Osteocyte (in vitro differentiated cells): ENCODE data around the gene ERI3. TPM values are rescaled to one million over a fixed set of nuclear protein-coding genes. Genes with fewer than 3 reads are reported as not detected.
A peak's percentile ranks its signal among the peaks of the same experiment; 100 is the strongest.

Experiments
- DNase-seq: peaks from one replicate; pipeline ENCODE4 v3.0.0; 2021; ENCODE audit warnings: mixed read lengths; ENCODE audit not compliant: unreplicated experiment; ENCODE audit errors: extremely low spot score
- H3K27ac Mint-ChIP-seq: one replicate; pipeline ENCODE4 v1.8.0; 2021; ENCODE audit warnings: mild to moderate bottlenecking, mixed read lengths; ENCODE audit not compliant: unreplicated experiment
- H3K27me3 Mint-ChIP-seq: one replicate; pipeline ENCODE4 v1.8.0; 2021; ENCODE audit warnings: mixed read lengths; ENCODE audit not compliant: unreplicated experiment
- H3K36me3 Mint-ChIP-seq: one replicate; pipeline ENCODE4 v1.8.0; 2021; ENCODE audit warnings: mixed read lengths; ENCODE audit not compliant: unreplicated experiment
- H3K4me1 Mint-ChIP-seq: one replicate; pipeline ENCODE4 v1.8.0; 2021; ENCODE audit warnings: mixed read lengths; ENCODE audit not compliant: unreplicated experiment
- H3K4me3 Mint-ChIP-seq: one replicate; pipeline ENCODE4 v1.8.0; 2021; ENCODE audit warnings: mild to moderate bottlenecking, moderate library complexity, mixed read lengths; ENCODE audit not compliant: unreplicated experiment
- H3K9me3 Mint-ChIP-seq: one replicate; pipeline ENCODE4 v1.8.0; 2021; ENCODE audit warnings: mixed read lengths; ENCODE audit not compliant: unreplicated experiment
- total RNA-seq: library from RNA; stranded (reverse); gene quantifications from 2 replicates; pipeline ENCODE4 v1.2.1, GENCODE V29; 2021
- TF ChIP-seq, protein P1 (sequence below): fragments of 200-600 bp; sonication (generic); IDR thresholded peaks from 2 replicates; pipeline ENCODE4 v1.5.0; 2021; ENCODE audit warnings: antibody characterized with exemption, mild to moderate bottlenecking, moderate library complexity

The ERI3 gene
- total RNA-seq, 1 donor from 2014 or later: 58.6 TPM

DNA sequence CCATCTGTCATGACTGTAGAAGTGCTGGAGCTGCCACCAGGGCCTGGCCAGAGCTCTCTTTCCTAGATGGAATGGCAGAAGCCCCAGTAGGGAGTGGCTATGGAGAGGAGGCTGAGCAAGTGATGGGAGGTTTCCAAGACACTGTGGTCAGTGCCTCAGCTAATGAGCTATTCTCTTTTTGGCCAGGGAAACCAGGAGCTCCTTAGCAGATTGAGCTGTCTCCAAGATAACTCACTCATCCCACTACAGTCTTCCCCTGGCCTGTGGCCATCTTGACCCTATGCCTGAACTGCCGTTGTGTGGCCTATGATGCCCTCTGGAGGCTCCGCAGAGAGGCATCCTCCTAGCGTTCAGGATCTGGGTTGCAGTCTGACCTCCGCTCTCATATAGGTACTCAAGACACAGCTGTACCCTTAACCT is 60.5 kb downstream of the ERI3 start:
- Mint-ChIP-seq H3K27me3 (no peaks in the 10 kb centered on the region), H3K4me1 (no peaks in the 10 kb centered on the region), H3K27ac (no peak overlapping the region), H3K9me3 (no peaks in the 10 kb centered on the region), H3K4me3 (no peak overlapping the region), H3K36me3 (peaks cover 29% of the 10 kb centered on the region)
- TF ChIP-seq, protein P1, sequence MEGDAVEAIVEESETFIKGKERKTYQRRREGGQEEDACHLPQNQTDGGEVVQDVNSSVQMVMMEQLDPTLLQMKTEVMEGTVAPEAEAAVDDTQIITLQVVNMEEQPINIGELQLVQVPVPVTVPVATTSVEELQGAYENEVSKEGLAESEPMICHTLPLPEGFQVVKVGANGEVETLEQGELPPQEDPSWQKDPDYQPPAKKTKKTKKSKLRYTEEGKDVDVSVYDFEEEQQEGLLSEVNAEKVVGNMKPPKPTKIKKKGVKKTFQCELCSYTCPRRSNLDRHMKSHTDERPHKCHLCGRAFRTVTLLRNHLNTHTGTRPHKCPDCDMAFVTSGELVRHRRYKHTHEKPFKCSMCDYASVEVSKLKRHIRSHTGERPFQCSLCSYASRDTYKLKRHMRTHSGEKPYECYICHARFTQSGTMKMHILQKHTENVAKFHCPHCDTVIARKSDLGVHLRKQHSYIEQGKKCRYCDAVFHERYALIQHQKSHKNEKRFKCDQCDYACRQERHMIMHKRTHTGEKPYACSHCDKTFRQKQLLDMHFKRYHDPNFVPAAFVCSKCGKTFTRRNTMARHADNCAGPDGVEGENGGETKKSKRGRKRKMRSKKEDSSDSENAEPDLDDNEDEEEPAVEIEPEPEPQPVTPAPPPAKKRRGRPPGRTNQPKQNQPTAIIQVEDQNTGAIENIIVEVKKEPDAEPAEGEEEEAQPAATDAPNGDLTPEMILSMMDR: peak; percentile 14
- no peak for DNase-seq

DNA sequence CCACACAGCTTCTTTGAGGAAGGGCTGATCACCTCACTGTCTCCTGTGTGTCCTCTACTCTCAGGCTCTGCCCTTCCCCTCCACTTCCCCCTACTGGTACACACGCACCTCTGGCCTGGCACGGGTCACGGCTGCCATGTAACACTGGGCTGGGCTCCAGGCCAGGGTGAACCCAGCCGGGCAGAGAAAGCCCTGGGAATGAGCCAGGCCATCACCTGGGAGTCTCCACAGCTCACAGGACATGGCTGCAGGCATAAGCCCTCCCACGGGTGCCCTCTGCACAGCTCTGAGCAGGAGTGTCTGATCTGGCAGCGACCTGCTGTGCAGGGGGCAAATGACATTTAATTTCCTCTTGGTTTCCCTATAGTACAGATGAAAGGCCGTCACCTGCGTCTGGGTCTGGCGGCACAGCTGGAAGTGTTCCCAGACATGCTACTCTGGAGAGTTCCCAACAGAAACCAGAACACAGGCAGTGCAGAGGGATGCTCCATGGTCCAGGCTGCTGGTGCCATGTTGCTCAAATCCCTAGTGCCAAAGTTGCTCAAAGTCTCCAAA is 61.2 kb downstream of the ERI3 start:
- H3K27me3 Mint-ChIP-seq: no peaks in the 10 kb centered on the region
- H3K4me3 Mint-ChIP-seq: no peak overlapping the region
- DNase-seq: no peak
- peaks cover 32% of the 10 kb centered on the region for H3K36me3 Mint-ChIP-seq
- no peaks in the 10 kb centered on the region for H3K4me1 Mint-ChIP-seq
- H3K27ac Mint-ChIP-seq: no peak overlapping the region
- TF ChIP-seq, protein P1: no peak
- H3K9me3 Mint-ChIP-seq: no peaks in the 10 kb centered on the region

GRCh38 chr1:44292651-44293050 is 62.4 kb downstream of the ERI3 start:
- H3K4me1 Mint-ChIP-seq: no peaks in the 10 kb centered on the region
- H3K9me3 Mint-ChIP-seq: no peaks in the 10 kb centered on the region
- DNase-seq: no peak
- no peak overlapping the region for H3K4me3 Mint-ChIP-seq
- no peak overlapping the region for H3K27ac Mint-ChIP-seq
- TF ChIP-seq, protein P1: no peak
- no peaks in the 10 kb centered on the region for H3K27me3 Mint-ChIP-seq
- peaks cover 33% of the 10 kb centered on the region for H3K36me3 Mint-ChIP-seq

DNA sequence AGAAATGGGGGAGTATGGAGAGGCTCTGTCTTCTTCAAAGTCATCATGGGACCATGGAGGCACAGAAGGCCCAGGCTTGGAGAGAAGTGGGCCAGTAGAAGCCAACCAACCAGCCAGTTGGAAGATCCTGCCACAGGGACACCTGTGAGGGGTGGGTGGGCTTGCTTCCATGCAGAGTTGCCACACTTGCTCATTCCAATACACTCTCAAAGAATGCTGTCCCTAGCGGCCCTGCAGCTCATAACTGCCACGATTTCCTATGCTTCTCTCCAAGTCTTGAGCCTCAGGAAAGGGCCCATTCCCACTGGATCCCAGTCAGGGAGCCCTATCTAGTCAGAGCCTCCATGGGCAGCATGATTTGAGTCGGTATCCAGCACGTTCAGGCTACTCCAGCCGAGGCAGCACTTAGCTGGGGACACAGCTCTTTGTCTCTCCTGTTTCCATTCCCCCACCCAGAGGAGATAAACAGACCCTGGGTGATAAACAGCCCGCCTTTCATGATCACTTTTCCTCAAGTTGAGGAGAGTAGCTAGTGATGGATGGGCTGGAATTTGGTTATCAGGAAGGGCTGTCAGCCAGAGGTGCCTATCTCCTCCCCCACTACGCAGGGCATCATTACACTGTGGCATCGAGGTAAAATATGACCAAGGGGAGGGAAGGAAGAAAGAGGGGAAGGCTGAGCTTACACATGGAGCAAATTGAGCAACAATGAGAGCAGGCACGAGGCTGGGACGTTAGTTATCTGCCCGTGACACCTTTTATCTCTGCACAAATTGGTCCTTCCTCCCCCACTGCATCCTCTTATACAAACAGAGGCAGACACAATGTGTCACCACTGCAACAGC is 64.6 kb downstream of the ERI3 start:
- Mint-ChIP-seq H3K27me3 (no peaks in the 10 kb centered on the region), H3K4me1 (no peaks in the 10 kb centered on the region), H3K27ac (no peak overlapping the region), H3K36me3 (peaks cover 36% of the 10 kb centered on the region), H3K4me3 (no peak overlapping the region), H3K9me3 (no peaks in the 10 kb centered on the region)
- DNase-seq: no peak
- TF ChIP-seq, protein P1: no peak

- Mint-ChIP-seq H3K4me3 (no peak overlapping the region), H3K36me3 (peaks cover 37% of the 10 kb centered on the region), H3K9me3 (no peaks in the 10 kb centered on the region), H3K27ac (no peak overlapping the region), H3K4me1 (no peaks in the 10 kb centered on the region), H3K27me3 (no peaks in the 10 kb centered on the region)
- TF ChIP-seq, protein P1: no peak
- DNase-seq: no peak
Measured at GRCh38 chr1:44289530-44289929, 65.5 kb downstream of the ERI3 start.
